ENCODE results near the gene B4GALT6.

- no peak for TF ChIP-seq CTCF (IDR thresholded peaks at IDR 0.05)
- no peak for TF ChIP-seq POLR2A (IDR thresholded peaks at IDR 0.05)
Measured at GRCh38 chr18:31667185-31667584, 17.2 kb downstream of the B4GALT6 start.

Measured in body of pancreas (tissue), 4 donors.